GM21423 (cell line): ENCODE results near the gene ATXN10.
A peak's percentile ranks its signal among the peaks of the same experiment; 100 is the strongest.
"Not testable (repeated sequence)": the region's sequence is repeated elsewhere in the genome, so short reads cannot be mapped to it uniquely, and the experiment has no call there.

Experiments used
- ATAC-seq: cut with Tn5 transposase; IDR thresholded peaks from one replicate; pipeline ENCODE4 v1.9.1; 2021; ENCODE audit warnings: mild to moderate bottlenecking, moderate library complexity; ENCODE audit not compliant: unreplicated experiment

Gene ATXN10

GRCh38 chr22:45671783-45672563 is at the start of gene ATXN10:
Gene ATXN10, plus strand, starts transcription at chr22:45671834. Its CDS starts 230 bp downstream, at chr22:45672064.
- peak; percentile 63 for ATAC-seq

GRCh38 chr22:45621836-45622600 is 49.6 kb upstream of the ATXN10 start:
- no peak for ATAC-seq

GRCh38 chr22:45623464-45624145 is 48.0 kb upstream of the ATXN10 start:
- not testable (repeated sequence) for ATAC-seq

GRCh38 chr22:45626198-45626651 is 45.4 kb upstream of the ATXN10 start:
- no peak for ATAC-seq

- ATAC-seq: no peak
Observed at GRCh38 chr22:45627489-45628233, 44.0 kb upstream of the ATXN10 start.

GRCh38 chr22:45628515-45628914 is 43.1 kb upstream of the ATXN10 start:
- no peak for ATAC-seq

- ATAC-seq: no peak
Observed at GRCh38 chr22:45629469-45630089, 42.1 kb upstream of the ATXN10 start.

GRCh38 chr22:45630436-45630835 is 41.2 kb upstream of the ATXN10 start:
- ATAC-seq: no peak

- no peak for ATAC-seq
Observed at GRCh38 chr22:45631140-45631840, 40.3 kb upstream of the ATXN10 start.

- ATAC-seq: no peak
Observed at GRCh38 chr22:45631841-45632238, 39.8 kb upstream of the ATXN10 start.

GRCh38 chr22:45632791-45633515 is 38.7 kb upstream of the ATXN10 start:
- no peak for ATAC-seq

GRCh38 chr22:45636683-45637082 is 35.0 kb upstream of the ATXN10 start:
- ATAC-seq: no peak

- ATAC-seq: no peak
Observed at GRCh38 chr22:45638197-45638596, 33.4 kb upstream of the ATXN10 start.

GRCh38 chr22:45638834-45639746 is 32.5 kb upstream of the ATXN10 start:
- no peak for ATAC-seq

- ATAC-seq: no peak
Observed at GRCh38 chr22:45639747-45640102, 31.9 kb upstream of the ATXN10 start.

GRCh38 chr22:45640291-45640940 is 31.2 kb upstream of the ATXN10 start:
- ATAC-seq: no peak

- ATAC-seq: no peak
Observed at GRCh38 chr22:45640941-45641621, 30.6 kb upstream of the ATXN10 start.
